ENCODE data around the gene SPACA1.

Gene SPACA1

GRCh38 chr6:88105741-88106340 is 58.2 kb downstream of the SPACA1 start:
- no peak for DNase-seq (ENCODE audit: low read depth in 2 of 2)

GRCh38 chr6:88107241-88107640 is 59.6 kb downstream of the SPACA1 start:
- no peak for DNase-seq (ENCODE audit: low read depth in 2 of 2)

- no peak for DNase-seq (ENCODE audit: low read depth in 2 of 2)
Measured at GRCh38 chr6:88111991-88112390, 64.3 kb downstream of the SPACA1 start.

- DNase-seq (ENCODE audit: low read depth in 2 of 2) = no peak
Measured at GRCh38 chr6:88114838-88115237, 67.2 kb downstream of the SPACA1 start.

- DNase-seq (ENCODE audit: low read depth in 2 of 2) = no peak
Measured at GRCh38 chr6:88115307-88115706, 67.7 kb downstream of the SPACA1 start.

- DNase-seq (ENCODE audit: low read depth in 2 of 2) = no peak
Measured at GRCh38 chr6:88116276-88116675, 68.6 kb downstream of the SPACA1 start.

Measured in stimulated activated CD8-positive, alpha-beta memory T cell treated with anti-CD3 and anti-CD28 coated beads, Interleukin-15, amount 100 ng/mL, for 48 hours (primary cell).